HCT116 (cell line): Measurements from ENCODE around the gene OPN1SW. TPM values are rescaled to one million over a fixed set of nuclear protein-coding genes. Genes with fewer than 3 reads are reported as not detected.

Source experiments
- ATAC-seq: fragments of 200-7000 bp; cut with Tn5 transposase; 2 replicates; pipeline ENCODE4 v1.9.1; 2020; ENCODE audit warnings: mild to moderate bottlenecking, moderate library complexity
- BruUV-seq: library from RNA; stranded (reverse); fragments of 400-500 nt; replicated peaks from 2 replicates; lab custom pipeline; 2021; lab: Mats Ljungman, UMichigan
- CTCF ChIA-PET: fragments of 300-600 bp; sonication (Branson Sonifier 250); formaldehyde crosslinking; loops from one replicate; lab custom pipeline; 2021; ENCODE audit warnings: antibody characterized with exemption; lab: Charles Lee
- POLR2A ChIA-PET: fragments of 300-600, 350-600 bp; sonication (Branson Sonifier 250); formaldehyde crosslinking; loops from one replicate; lab custom pipeline; 2021; ENCODE audit warnings: antibody characterized with exemption; lab: Charles Lee
- RAD21 ChIA-PET, 2 experiments: fragments of 300-600 bp; sonication (Branson Sonifier 250); formaldehyde crosslinking; loops; one replicate each; lab custom pipeline; 2023; ENCODE audit warnings: low total read pairs in 2 of 2; ENCODE audit not compliant: uncharacterized antibody in 2 of 2, unreplicated experiment in 2 of 2, low non-redundant PET in 1 of 2; lab: Charles Lee
- DNase-seq: peaks from one replicate; pipeline ENCODE4 v3.0.0-alpha.2; 2010; ENCODE audit warnings: low read depth, low spot score
- H2AFZ ChIP-seq: fragments of 200-600 bp; shearing (Covaris generic), sonication (generic); 2 replicates; pipeline ENCODE4 v1.6.1; 2017; ENCODE audit warnings: low read depth, mixed run types, mixed read lengths, antibody characterized with exemption, low read length; ENCODE audit not compliant: poor library complexity, severe bottlenecking
- H3K27ac ChIP-seq: 2 replicates; pipeline ENCODE4 v1.5.1; 2012; ENCODE audit warnings: low read depth, low read length
- H3K27me3 ChIP-seq: fragments of 200-600 bp; sonication (generic); 2 replicates; pipeline ENCODE4 v1.6.1; 2016; ENCODE audit warnings: mixed run types, low read length, mixed read lengths; ENCODE audit not compliant: insufficient read depth
- H3K36me3 ChIP-seq, 2 experiments: fragments of 200-500 bp in 1 of 2; fragments of 200-600 bp in 1 of 2; sonication (Bioruptor generic) in 1 of 2; sonication (generic) in 1 of 2; 2 replicates each; pipeline versions ENCODE4 v1.5.1 to v1.6.1; 2014 to 2016; ENCODE audit warnings: low read length in 2 of 2, inconsistent platforms in 1 of 2, mixed read lengths in 1 of 2, mixed run types in 1 of 2; ENCODE audit not compliant: insufficient read depth in 2 of 2, control insufficient read depth in 1 of 2
- H3K4me1 ChIP-seq, 2 experiments: fragments of 200-600 bp in 1 of 2; sonication (generic) in 1 of 2; 2 replicates each; pipeline versions ENCODE4 v1.5.1 to v1.6.1; 2012 to 2017; ENCODE audit warnings: low read length in 2 of 2, inconsistent platforms in 1 of 2, mild to moderate bottlenecking in 1 of 2, mixed read lengths in 1 of 2, mixed run types in 1 of 2, moderate library complexity in 1 of 2; ENCODE audit not compliant: insufficient read depth in 2 of 2, control insufficient read depth in 1 of 2
- H3K4me2 ChIP-seq: fragments of 200-600 bp; sonication (generic); 2 replicates; pipeline ENCODE4 v1.6.1; 2017; ENCODE audit warnings: mixed run types, low read length, mixed read lengths
- H3K4me3 ChIP-seq, 2 experiments: fragments of 200-600 bp in 1 of 2; sonication (generic) in 1 of 2; replicated peaks in 1 of 2; 2 replicates each; pipeline ENCODE4 v1.5.1; 2011 to 2016; ENCODE audit warnings: low read length in 2 of 2, control low read depth in 1 of 2, low read depth in 1 of 2, mild to moderate bottlenecking in 1 of 2, mixed read lengths in 1 of 2, mixed run types in 1 of 2
- H3K79me2 ChIP-seq: fragments of 200-600 bp; sonication (generic); 2 replicates; pipeline ENCODE4 v1.6.1; 2017; ENCODE audit warnings: mild to moderate bottlenecking, mixed run types, low read length, moderate library complexity, mixed read lengths; ENCODE audit not compliant: insufficient read depth
- H3K9ac ChIP-seq: fragments of 200-600 bp; sonication (generic); 2 replicates; pipeline ENCODE4 v1.6.1; 2016; ENCODE audit warnings: low read length, mixed read lengths
- H3K9me2 ChIP-seq: fragments of 200-600 bp; sonication (generic), shearing (Covaris generic); 2 replicates; pipeline ENCODE4 v1.6.1; 2017; ENCODE audit warnings: mixed run types, mild to moderate bottlenecking, moderate library complexity; ENCODE audit not compliant: insufficient read depth
- H3K9me3 ChIP-seq, 2 experiments: fragments of 200-500 bp in 1 of 2; fragments of 200-600 bp in 1 of 2; sonication (Bioruptor generic) in 1 of 2; sonication (generic) in 1 of 2; 2 replicates each; pipeline ENCODE4 v1.6.1; 2014 to 2017; ENCODE audit warnings: low read length in 2 of 2, mixed read lengths in 2 of 2, inconsistent platforms in 1 of 2, low read depth in 1 of 2, mild to moderate bottlenecking in 1 of 2, mixed run types in 1 of 2, moderate library complexity in 1 of 2; ENCODE audit not compliant: control insufficient read depth in 1 of 2, insufficient read depth in 1 of 2
- H4K20me1 ChIP-seq: fragments of 200-600 bp; sonication (generic), shearing (Covaris generic); 2 replicates; pipeline ENCODE4 v1.6.1; 2017; ENCODE audit warnings: mixed run types, mild to moderate bottlenecking, moderate library complexity; ENCODE audit not compliant: insufficient read depth
- CBX3 ChIP-seq: IDR thresholded peaks from 2 replicates; pipeline ENCODE4 v1.6.1; 2012; ENCODE audit warnings: low read depth
- CEBPB ChIP-seq: IDR thresholded peaks from 2 replicates; pipeline ENCODE4 v1.6.1; 2012; ENCODE audit warnings: low read depth
- EGR1 ChIP-seq: IDR thresholded peaks from 2 replicates; pipeline ENCODE4 v1.6.1; 2012; ENCODE audit warnings: low read depth
- ELF1 ChIP-seq: IDR thresholded peaks from 2 replicates; pipeline ENCODE4 v1.6.1; 2012; ENCODE audit warnings: low read depth, borderline replicate concordance
- EZH2 ChIP-seq: fragments of 200-600 bp; sonication (generic); IDR thresholded peaks from 2 replicates; pipeline ENCODE4 v1.6.1; 2017; ENCODE audit warnings: antibody characterized with exemption, mixed run types
- JUND ChIP-seq: IDR thresholded peaks from 2 replicates; pipeline ENCODE4 v1.6.1; 2012
- POLR2A ChIP-seq: IDR thresholded peaks from 2 replicates; pipeline ENCODE4 v1.7.0; 2011; ENCODE audit warnings: borderline replicate concordance; ENCODE audit not compliant: insufficient read depth, insufficient read length; ENCODE audit errors: extremely low read depth
- POLR2AphosphoS5 ChIP-seq: IDR thresholded peaks from 2 replicates; pipeline ENCODE4 v1.6.1; 2011; ENCODE audit warnings: mild to moderate bottlenecking, low read depth, low read length, moderate library complexity
- SIN3A ChIP-seq: IDR thresholded peaks from 2 replicates; pipeline ENCODE4 v1.6.1; 2012; ENCODE audit warnings: low read depth
- SP1 ChIP-seq: IDR thresholded peaks from 2 replicates; pipeline ENCODE4 v1.6.1; 2012; ENCODE audit warnings: low read depth
- SRF ChIP-seq: IDR thresholded peaks from 2 replicates; pipeline ENCODE4 v1.6.1; 2012; ENCODE audit warnings: low read depth
- YY1 ChIP-seq: IDR thresholded peaks from 2 replicates; pipeline ENCODE4 v1.6.1; 2011; ENCODE audit warnings: low read length, low read depth, moderate library complexity, mild to moderate bottlenecking; ENCODE audit not compliant: insufficient replicate concordance; ENCODE audit errors: extremely low read depth
- ZFX ChIP-seq: fragments of 450-650 bp; IDR thresholded peaks from 2 replicates; pipeline ENCODE4 v1.6.1; 2017
- intact Hi-C: fragments of 100-400 bp; cut with micrococcal nuclease; formaldehyde crosslinking; loops from 2 replicates; pipeline ENCODE4 v1.10.0; 2022
- total RNA-seq: library from RNA; stranded (reverse); gene quantifications from one replicate; pipeline ENCODE4 v1.2.1, GENCODE V29; 2021; ENCODE audit not compliant: unreplicated experiment
- TF ChIP-seq, protein P1 (sequence below): IDR thresholded peaks from 2 replicates; pipeline ENCODE4 v1.6.1; 2012; ENCODE audit warnings: low read depth
- TF ChIP-seq, protein P2 (sequence below), 3 experiments: fragments of 200-600 bp in 1 of 3; sonication (generic) in 1 of 3; IDR thresholded peaks in 2 of 3; conservative IDR thresholded peaks in 1 of 3; 2 replicates each; pipeline ENCODE4 v1.5.1; 2012 to 2017; ENCODE audit warnings: low read depth in 2 of 3, low read length in 2 of 3, antibody characterized with exemption in 1 of 3, borderline replicate concordance in 1 of 3, control low read depth in 1 of 3, mild to moderate bottlenecking in 1 of 3, mixed read lengths in 1 of 3, mixed run types in 1 of 3, moderate library complexity in 1 of 3; ENCODE audit not compliant: insufficient read depth in 1 of 3
- TF ChIP-seq, protein P3 (sequence below): IDR thresholded peaks from 2 replicates; pipeline ENCODE4 v1.6.1; 2012
- TF ChIP-seq, protein P4 (sequence below): IDR thresholded peaks from 2 replicates; pipeline ENCODE4 v1.6.1; 2012
- TF ChIP-seq, protein P5 (sequence below): IDR thresholded peaks from 2 replicates; pipeline ENCODE4 v1.6.1; 2011; ENCODE audit warnings: mild to moderate bottlenecking, low read length, moderate library complexity; ENCODE audit not compliant: insufficient replicate concordance; ENCODE audit errors: extremely low read depth

OPN1SW gene
- total RNA-seq, 1 experiment from 2014 or later = not detected

DNA sequence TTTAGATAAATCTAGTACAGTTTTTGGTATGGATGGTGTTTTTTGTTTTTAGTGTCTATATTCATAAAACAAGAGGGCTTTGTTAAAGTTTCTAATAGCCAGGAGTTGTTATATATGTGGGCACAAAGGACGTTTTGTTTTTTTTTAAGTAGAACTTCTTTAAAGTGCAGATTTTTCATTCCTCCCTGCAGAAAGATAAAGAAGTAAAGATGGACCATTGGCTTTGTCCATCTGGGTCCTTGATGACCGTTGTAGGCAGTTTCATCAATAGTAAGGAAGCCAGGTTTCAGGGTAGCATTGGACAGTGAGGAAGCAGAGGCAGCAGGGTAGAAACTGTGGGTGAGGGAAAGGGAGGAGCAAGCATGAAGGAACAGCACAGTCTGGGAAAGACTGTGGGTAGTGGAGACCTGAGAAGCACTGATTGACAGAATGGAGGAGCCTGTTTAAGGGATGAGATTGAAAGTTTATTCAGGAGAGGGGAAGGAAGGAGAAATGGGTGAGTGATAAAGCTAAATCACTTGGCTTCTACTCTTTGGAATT is 31.2 kb downstream of the OPN1SW start (continued):
- TF ChIP-seq, protein P1, sequence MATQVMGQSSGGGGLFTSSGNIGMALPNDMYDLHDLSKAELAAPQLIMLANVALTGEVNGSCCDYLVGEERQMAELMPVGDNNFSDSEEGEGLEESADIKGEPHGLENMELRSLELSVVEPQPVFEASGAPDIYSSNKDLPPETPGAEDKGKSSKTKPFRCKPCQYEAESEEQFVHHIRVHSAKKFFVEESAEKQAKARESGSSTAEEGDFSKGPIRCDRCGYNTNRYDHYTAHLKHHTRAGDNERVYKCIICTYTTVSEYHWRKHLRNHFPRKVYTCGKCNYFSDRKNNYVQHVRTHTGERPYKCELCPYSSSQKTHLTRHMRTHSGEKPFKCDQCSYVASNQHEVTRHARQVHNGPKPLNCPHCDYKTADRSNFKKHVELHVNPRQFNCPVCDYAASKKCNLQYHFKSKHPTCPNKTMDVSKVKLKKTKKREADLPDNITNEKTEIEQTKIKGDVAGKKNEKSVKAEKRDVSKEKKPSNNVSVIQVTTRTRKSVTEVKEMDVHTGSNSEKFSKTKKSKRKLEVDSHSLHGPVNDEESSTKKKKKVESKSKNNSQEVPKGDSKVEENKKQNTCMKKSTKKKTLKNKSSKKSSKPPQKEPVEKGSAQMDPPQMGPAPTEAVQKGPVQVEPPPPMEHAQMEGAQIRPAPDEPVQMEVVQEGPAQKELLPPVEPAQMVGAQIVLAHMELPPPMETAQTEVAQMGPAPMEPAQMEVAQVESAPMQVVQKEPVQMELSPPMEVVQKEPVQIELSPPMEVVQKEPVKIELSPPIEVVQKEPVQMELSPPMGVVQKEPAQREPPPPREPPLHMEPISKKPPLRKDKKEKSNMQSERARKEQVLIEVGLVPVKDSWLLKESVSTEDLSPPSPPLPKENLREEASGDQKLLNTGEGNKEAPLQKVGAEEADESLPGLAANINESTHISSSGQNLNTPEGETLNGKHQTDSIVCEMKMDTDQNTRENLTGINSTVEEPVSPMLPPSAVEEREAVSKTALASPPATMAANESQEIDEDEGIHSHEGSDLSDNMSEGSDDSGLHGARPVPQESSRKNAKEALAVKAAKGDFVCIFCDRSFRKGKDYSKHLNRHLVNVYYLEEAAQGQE = no peak
- TF ChIP-seq, protein P2, sequence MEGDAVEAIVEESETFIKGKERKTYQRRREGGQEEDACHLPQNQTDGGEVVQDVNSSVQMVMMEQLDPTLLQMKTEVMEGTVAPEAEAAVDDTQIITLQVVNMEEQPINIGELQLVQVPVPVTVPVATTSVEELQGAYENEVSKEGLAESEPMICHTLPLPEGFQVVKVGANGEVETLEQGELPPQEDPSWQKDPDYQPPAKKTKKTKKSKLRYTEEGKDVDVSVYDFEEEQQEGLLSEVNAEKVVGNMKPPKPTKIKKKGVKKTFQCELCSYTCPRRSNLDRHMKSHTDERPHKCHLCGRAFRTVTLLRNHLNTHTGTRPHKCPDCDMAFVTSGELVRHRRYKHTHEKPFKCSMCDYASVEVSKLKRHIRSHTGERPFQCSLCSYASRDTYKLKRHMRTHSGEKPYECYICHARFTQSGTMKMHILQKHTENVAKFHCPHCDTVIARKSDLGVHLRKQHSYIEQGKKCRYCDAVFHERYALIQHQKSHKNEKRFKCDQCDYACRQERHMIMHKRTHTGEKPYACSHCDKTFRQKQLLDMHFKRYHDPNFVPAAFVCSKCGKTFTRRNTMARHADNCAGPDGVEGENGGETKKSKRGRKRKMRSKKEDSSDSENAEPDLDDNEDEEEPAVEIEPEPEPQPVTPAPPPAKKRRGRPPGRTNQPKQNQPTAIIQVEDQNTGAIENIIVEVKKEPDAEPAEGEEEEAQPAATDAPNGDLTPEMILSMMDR (IDR thresholded peaks at IDR 0.05 in 2 of 3, conservative IDR thresholded peaks at IDR 0.05 in 1 of 3; ENCODE audit: borderline replicate concordance in 1 of 3, insufficient read depth in 1 of 3, low read depth in 2 of 3, low read length in 2 of 3) = no peak

DNA sequence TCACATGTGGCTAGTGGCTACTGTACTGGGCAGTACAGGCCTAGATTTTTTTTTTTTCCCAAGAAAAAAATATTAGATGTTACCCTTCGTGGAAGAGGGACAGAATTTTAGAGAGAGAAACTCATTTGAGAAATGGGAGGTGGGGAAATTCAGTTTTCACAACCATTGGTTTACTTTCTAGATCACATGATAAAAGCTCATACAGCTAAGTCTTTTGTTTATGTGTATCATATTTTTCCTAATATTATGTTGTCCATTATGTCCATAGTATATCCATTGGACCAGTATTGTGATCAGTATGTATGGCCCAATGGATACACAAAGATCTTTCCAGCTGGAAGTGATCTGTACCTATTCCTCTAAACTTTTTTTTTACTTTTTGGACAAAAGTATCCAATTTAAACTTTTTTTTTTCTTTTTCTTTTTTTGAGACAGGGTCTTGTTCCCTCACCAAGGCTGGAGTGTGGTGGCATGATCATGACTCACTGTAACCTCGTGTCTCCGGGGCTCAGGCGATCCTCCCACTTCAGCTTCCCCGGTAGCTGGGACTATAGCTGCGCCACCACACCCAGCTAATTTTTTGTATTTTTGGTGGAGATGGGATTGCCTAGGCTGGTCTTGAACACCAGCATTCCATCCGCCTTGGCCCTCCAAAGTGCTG is 32.4 kb downstream of the OPN1SW start:
- Histone ChIP-seq H2AFZ (no peak overlapping the region), H3K4me2 (no peak overlapping the region), H3K79me2 (peaks cover 91% of the 10 kb centered on the region), H3K4me3 (no peak overlapping the region), H3K27me3 (no peaks in the 10 kb centered on the region), H4K20me1 (peaks cover 34% of the 10 kb centered on the region; the same call in 1 of the 2 replicates), H3K9me3 (no peaks in the 10 kb centered on the region), H3K9ac (no peak overlapping the region), H3K9me2 (no peaks in the 10 kb centered on the region), H3K27ac (no peak overlapping the region), H3K36me3 (peaks cover 0 to 4% of the 10 kb centered on the region in 2 experiments; a peak in 2 of 4 replicates), H3K4me1 (peaks cover 10 to 27% of the 10 kb centered on the region in 2 experiments)
- BruUV-seq = no TSS peak
- DNase-seq = no peak
- no peak for ATAC-seq
- intact Hi-C loops = no loop called here
- ChIA-PET POLR2A (no interaction called here), RAD21 (no interaction called here), CTCF (no interaction called here)
- TF ChIP-seq SIN3A (no peak), ELF1 (no peak), EZH2 (no peak), SRF (no peak), YY1 (no peak), CEBPB (no peak), POLR2A (no peak), EGR1 (no peak), JUND (no peak), CBX3 (no peak), POLR2AphosphoS5 (no peak), SP1 (no peak), ZFX (no peak)
- TF ChIP-seq, protein P3, sequence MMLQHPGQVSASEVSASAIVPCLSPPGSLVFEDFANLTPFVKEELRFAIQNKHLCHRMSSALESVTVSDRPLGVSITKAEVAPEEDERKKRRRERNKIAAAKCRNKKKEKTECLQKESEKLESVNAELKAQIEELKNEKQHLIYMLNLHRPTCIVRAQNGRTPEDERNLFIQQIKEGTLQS = no peak
- TF ChIP-seq, protein P4, sequence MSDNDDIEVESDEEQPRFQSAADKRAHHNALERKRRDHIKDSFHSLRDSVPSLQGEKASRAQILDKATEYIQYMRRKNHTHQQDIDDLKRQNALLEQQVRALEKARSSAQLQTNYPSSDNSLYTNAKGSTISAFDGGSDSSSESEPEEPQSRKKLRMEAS = no peak
- TF ChIP-seq, protein P5, sequence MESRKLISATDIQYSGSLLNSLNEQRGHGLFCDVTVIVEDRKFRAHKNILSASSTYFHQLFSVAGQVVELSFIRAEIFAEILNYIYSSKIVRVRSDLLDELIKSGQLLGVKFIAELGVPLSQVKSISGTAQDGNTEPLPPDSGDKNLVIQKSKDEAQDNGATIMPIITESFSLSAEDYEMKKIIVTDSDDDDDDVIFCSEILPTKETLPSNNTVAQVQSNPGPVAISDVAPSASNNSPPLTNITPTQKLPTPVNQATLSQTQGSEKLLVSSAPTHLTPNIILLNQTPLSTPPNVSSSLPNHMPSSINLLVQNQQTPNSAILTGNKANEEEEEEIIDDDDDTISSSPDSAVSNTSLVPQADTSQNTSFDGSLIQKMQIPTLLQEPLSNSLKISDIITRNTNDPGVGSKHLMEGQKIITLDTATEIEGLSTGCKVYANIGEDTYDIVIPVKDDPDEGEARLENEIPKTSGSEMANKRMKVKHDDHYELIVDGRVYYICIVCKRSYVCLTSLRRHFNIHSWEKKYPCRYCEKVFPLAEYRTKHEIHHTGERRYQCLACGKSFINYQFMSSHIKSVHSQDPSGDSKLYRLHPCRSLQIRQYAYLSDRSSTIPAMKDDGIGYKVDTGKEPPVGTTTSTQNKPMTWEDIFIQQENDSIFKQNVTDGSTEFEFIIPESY = no peak
